HUES64 (cell line): Measurements from ENCODE around the gene RAB3IL1.
A peak's percentile ranks its signal among the peaks of the same experiment; 100 is the strongest.
"Not testable (repeated sequence)": the region's sequence is repeated elsewhere in the genome, so short reads cannot be mapped to it uniquely, and the experiment has no call there.

ENCODE experiments used
- H3K27ac ChIP-seq: 2 replicates; pipeline ENCODE4 v1.7.0; 2013; ENCODE audit warnings: low read depth, low read length, inconsistent platforms
- H3K27me3 ChIP-seq: 2 replicates; pipeline ENCODE4 v1.6.1; 2013; ENCODE audit warnings: mild to moderate bottlenecking, low read length; ENCODE audit not compliant: insufficient read depth
- H3K36me3 ChIP-seq: 2 replicates; pipeline ENCODE4 v1.6.1; 2013; ENCODE audit warnings: mild to moderate bottlenecking, low read length; ENCODE audit not compliant: insufficient read depth
- H3K4me1 ChIP-seq: 2 replicates; pipeline ENCODE4 v1.6.1; 2013; ENCODE audit warnings: mild to moderate bottlenecking, low read length, moderate library complexity; ENCODE audit not compliant: insufficient read depth
- H3K4me3 ChIP-seq: 2 replicates; pipeline ENCODE4 v1.5.1; 2013; ENCODE audit warnings: mild to moderate bottlenecking, low read length, moderate library complexity
- H3K9ac ChIP-seq: 2 replicates; pipeline ENCODE4 v1.6.1; 2013; ENCODE audit warnings: mild to moderate bottlenecking, low read depth, low read length
- H3K9me3 ChIP-seq: 2 replicates; pipeline ENCODE4 v1.6.1; 2013; ENCODE audit warnings: low read depth, low read length; ENCODE audit not compliant: insufficient read depth
- WGBS: fragments of 150-250, 120-280 bp; methylation state at CpG from one replicate; pipeline ENCODE4 v1.1.7; 2013; ENCODE audit warnings: missing lambda C conversion rate; 5-methylcytosine and 5-hydroxymethylcytosine counted together

Gene RAB3IL1

GRCh38 chr11:61959678-61960077 lies 42.3 kb upstream of the RAB3IL1 start:
- no peak overlapping the region for H3K4me3 ChIP-seq
- H3K9ac ChIP-seq: no peak overlapping the region
- H3K4me1 ChIP-seq: peaks cover 3% of the 10 kb centered on the region; the same call in 1 of the 2 replicates
- H3K36me3 ChIP-seq: peaks cover 18% of the 10 kb centered on the region
- WGBS: 97% methylated on average over 6 of the region's 6 CpGs
- H3K27ac ChIP-seq: no peak overlapping the region
- no peaks in the 10 kb centered on the region for H3K9me3 ChIP-seq
- peaks cover 22% of the 10 kb centered on the region for H3K27me3 ChIP-seq

- Histone ChIP-seq H3K27me3 (peaks cover 27% of the 10 kb centered on the region), H3K4me1 (peaks cover 4% of the 10 kb centered on the region; the same call in 1 of the 2 replicates), H3K27ac (no peak overlapping the region), H3K4me3 (no peak overlapping the region), H3K36me3 (peaks cover 13% of the 10 kb centered on the region), H3K9ac (no peak overlapping the region), H3K9me3 (no peaks in the 10 kb centered on the region)
- 62% methylated on average over 2 of the region's 2 CpGs for WGBS
Measured at GRCh38 chr11:61959114-61959513, 41.7 kb upstream of the RAB3IL1 start.

GRCh38 chr11:61958590-61958989 lies 41.2 kb upstream of the RAB3IL1 start:
- H3K36me3 ChIP-seq: peaks cover 7% of the 10 kb centered on the region
- H3K4me1 ChIP-seq: peaks cover 4% of the 10 kb centered on the region; the same call in 1 of the 2 replicates
- H3K9me3 ChIP-seq: no peaks in the 10 kb centered on the region
- H3K27me3 ChIP-seq: peaks cover 32% of the 10 kb centered on the region
- WGBS: 78% methylated on average over 3 of the region's 3 CpGs
- no peak overlapping the region for H3K27ac ChIP-seq
- no peak overlapping the region for H3K9ac ChIP-seq
- H3K4me3 ChIP-seq: no peak overlapping the region

GRCh38 chr11:61957021-61957770 lies 39.8 kb upstream of the RAB3IL1 start:
- Histone ChIP-seq H3K4me3 (no peak overlapping the region), H3K27me3 (peaks cover 32% of the 10 kb centered on the region), H3K27ac (no peak overlapping the region), H3K4me1 (peaks cover 4% of the 10 kb centered on the region; the same call in 1 of the 2 replicates), H3K9ac (no peak overlapping the region), H3K9me3 (no peaks in the 10 kb centered on the region), H3K36me3 (no peaks in the 10 kb centered on the region)
- 90% methylated on average over 7 of the region's 7 CpGs for WGBS

GRCh38 chr11:61956191-61957020 lies 39.0 kb upstream of the RAB3IL1 start:
- H3K9ac ChIP-seq: no peak overlapping the region
- no peaks in the 10 kb centered on the region for H3K36me3 ChIP-seq
- H3K27ac ChIP-seq: no peak overlapping the region
- H3K4me1 ChIP-seq: peaks cover 4% of the 10 kb centered on the region; the same call in 1 of the 2 replicates
- H3K4me3 ChIP-seq: no peak overlapping the region; the same call in 1 of the 2 replicates
- H3K27me3 ChIP-seq: peaks cover 32% of the 10 kb centered on the region
- WGBS: 86% methylated on average over 20 of the region's 20 CpGs
- H3K9me3 ChIP-seq: no peaks in the 10 kb centered on the region

GRCh38 chr11:61955422-61956135 lies 38.2 kb upstream of the RAB3IL1 start:
- Histone ChIP-seq H3K9me3 (no peaks in the 10 kb centered on the region), H3K9ac (no peak overlapping the region), H3K27ac (no peak overlapping the region), H3K36me3 (no peaks in the 10 kb centered on the region), H3K4me3 (peak overlapping the region; percentile 46), H3K4me1 (peaks cover 4% of the 10 kb centered on the region; the same call in 1 of the 2 replicates), H3K27me3 (peaks cover 32% of the 10 kb centered on the region)
- WGBS: 6% methylated on average over 56 of the region's 56 CpGs

- Histone ChIP-seq H3K4me1 (peaks cover 4% of the 10 kb centered on the region; the same call in 1 of the 2 replicates), H3K36me3 (no peaks in the 10 kb centered on the region), H3K9ac (no peak overlapping the region), H3K9me3 (no peaks in the 10 kb centered on the region), H3K27me3 (peaks cover 32% of the 10 kb centered on the region), H3K4me3 (peak overlapping the region; percentile 46), H3K27ac (no peak overlapping the region)
- WGBS: 14% methylated on average over 21 of the region's 21 CpGs
Measured at GRCh38 chr11:61954851-61955421, 37.6 kb upstream of the RAB3IL1 start.

GRCh38 chr11:61954106-61954850 lies 36.9 kb upstream of the RAB3IL1 start:
- Histone ChIP-seq H3K27ac (no peak overlapping the region), H3K9me3 (no peaks in the 10 kb centered on the region), H3K4me1 (peaks cover 7% of the 10 kb centered on the region), H3K36me3 (no peaks in the 10 kb centered on the region), H3K9ac (no peak overlapping the region), H3K4me3 (peak overlapping the region; percentile 46; the same call in 1 of the 2 replicates), H3K27me3 (peaks cover 32% of the 10 kb centered on the region)
- 94% methylated on average over 8 of the region's 9 CpGs for WGBS

GRCh38 chr11:61953632-61954031 lies 36.3 kb upstream of the RAB3IL1 start:
- H3K9ac ChIP-seq, H3K4me1 ChIP-seq, H3K27ac ChIP-seq, H3K4me3 ChIP-seq, H3K9me3 ChIP-seq, H3K36me3 ChIP-seq: not testable (repeated sequence)
- H3K27me3 ChIP-seq: peaks cover 32% of the 10 kb centered on the region
- 92% methylated on average over 5 of the region's 5 CpGs for WGBS

GRCh38 chr11:61952882-61953281 lies 35.5 kb upstream of the RAB3IL1 start:
- no peak overlapping the region for H3K9ac ChIP-seq
- no peak overlapping the region for H3K4me3 ChIP-seq
- H3K27me3 ChIP-seq: peaks cover 32% of the 10 kb centered on the region
- no peak overlapping the region for H3K27ac ChIP-seq
- WGBS: 92% methylated on average over 3 of the region's 3 CpGs
- H3K36me3 ChIP-seq: no peaks in the 10 kb centered on the region
- peaks cover 7% of the 10 kb centered on the region for H3K4me1 ChIP-seq
- no peaks in the 10 kb centered on the region for H3K9me3 ChIP-seq
